ENCODE data around the gene SEPTIN1. TPM values are rescaled to one million over a fixed set of nuclear protein-coding genes. Genes with fewer than 3 reads are reported as not detected.
"Not testable (repeated sequence)": the region's sequence is repeated elsewhere in the genome, so short reads cannot be mapped to it uniquely, and the experiment has no call there.

SEPTIN1 gene
- total RNA-seq, 2 donors from 2014 or later = 198 to 216 TPM

- not testable (repeated sequence) for H3K4me1 Mint-ChIP-seq; H3K36me3 Mint-ChIP-seq (ENCODE audit: low read depth); H3K9me3 Mint-ChIP-seq; H3K27me3 Mint-ChIP-seq
- peak; percentile 82 for ATAC-seq (replicated peaks)
- Mint-ChIP-seq H3K27ac (peak overlapping the region; percentile 85), H3K4me3 (peak overlapping the region; percentile 99)
Observed at GRCh38 chr16:30335028-30335597, 47.2 kb downstream of the SEPTIN1 start.

GRCh38 chr16:30334473-30334989 lies 47.8 kb downstream of the SEPTIN1 start:
- H3K9me3 Mint-ChIP-seq; H3K36me3 Mint-ChIP-seq (ENCODE audit: low read depth); H3K27me3 Mint-ChIP-seq; H3K4me1 Mint-ChIP-seq: not testable (repeated sequence)
- H3K4me3 Mint-ChIP-seq = peak overlapping the region; percentile 99
- peak overlapping the region; percentile 90 for H3K27ac Mint-ChIP-seq
- peak; percentile 92 for ATAC-seq (replicated peaks)

Other genes starting within 250 kb of the SEPTIN1 start
- 1,000 to 10,000 TPM in 1 of 2 donors, 100 to 1,000 TPM in 1; 649 to 1,196 TPM for gene CORO1A, start 199.0 kb downstream of the SEPTIN1 start, total RNA-seq
- 100 to 1,000 TPM; 100 to 267 TPM for gene BOLA2B, start 188.9 kb downstream of the SEPTIN1 start, total RNA-seq
- gene SLX1A, start 188.7 kb downstream of the SEPTIN1 start, total RNA-seq = 10 to 100 TPM; 34.1 to 69.0 TPM
- 10 to 100 TPM; 30.9 to 39.5 TPM for gene SULT1A3, start 183.3 kb downstream of the SEPTIN1 start, total RNA-seq
- gene NPIPB13, start 134.1 kb downstream of the SEPTIN1 start, total RNA-seq = 10 to 100 TPM; 16.1 to 25.1 TPM
- gene CD2BP2, start 27.3 kb downstream of the SEPTIN1 start, total RNA-seq = 10 to 100 TPM; 51.0 to 69.9 TPM
- gene TBC1D10B, start 12.1 kb downstream of the SEPTIN1 start, total RNA-seq = 10 to 100 TPM; 49.7 to 64.2 TPM
- gene MYL11, start 7.8 kb downstream of the SEPTIN1 start, total RNA-seq = 1 to 10 TPM in 1 of 2 donors, not detected in 1; 1.6 TPM
- gene ZNF48, start 12.9 kb upstream of the SEPTIN1 start, total RNA-seq = 10 to 100 TPM; 10.2 to 10.5 TPM
- 1 to 10 TPM; 5.1 to 5.2 TPM for gene ZNF771, start 25.0 kb upstream of the SEPTIN1 start, total RNA-seq
- 100 to 1,000 TPM in 1 of 2 donors, 10 to 100 TPM in 1; 60.9 to 173 TPM for gene DCTPP1, start 47.5 kb upstream of the SEPTIN1 start, total RNA-seq
- gene SEPHS2, start 63.3 kb upstream of the SEPTIN1 start, total RNA-seq = 10 to 100 TPM; 48.9 to 79.1 TPM
- gene ITGAL, start 90.2 kb upstream of the SEPTIN1 start, total RNA-seq = 100 to 1,000 TPM; 319 to 344 TPM
- 1 to 10 TPM; 3.7 to 5.3 TPM for gene ZNF768, start 144.0 kb upstream of the SEPTIN1 start, total RNA-seq
- 10 to 100 TPM in 1 of 2 donors, 1 to 10 TPM in 1; 6.9 to 12.9 TPM for gene ZNF747, start 152.3 kb upstream of the SEPTIN1 start, total RNA-seq
- gene ZNF764, start 175.8 kb upstream of the SEPTIN1 start, total RNA-seq = 10 to 100 TPM; 13.8 to 14.1 TPM
- gene ZNF688, start 189.2 kb upstream of the SEPTIN1 start, total RNA-seq = 1 to 10 TPM; 7.3 to 9.7 TPM
- 10 to 100 TPM; 10.5 to 15.5 TPM for gene ZNF785, start 203.1 kb upstream of the SEPTIN1 start, total RNA-seq
- gene ZNF689, start 227.8 kb upstream of the SEPTIN1 start, total RNA-seq = 10 to 100 TPM in 1 of 2 donors, 1 to 10 TPM in 1; 5.9 to 12.1 TPM